Measurements from ENCODE around the gene AVPR2.

AVPR2 gene

DNA sequence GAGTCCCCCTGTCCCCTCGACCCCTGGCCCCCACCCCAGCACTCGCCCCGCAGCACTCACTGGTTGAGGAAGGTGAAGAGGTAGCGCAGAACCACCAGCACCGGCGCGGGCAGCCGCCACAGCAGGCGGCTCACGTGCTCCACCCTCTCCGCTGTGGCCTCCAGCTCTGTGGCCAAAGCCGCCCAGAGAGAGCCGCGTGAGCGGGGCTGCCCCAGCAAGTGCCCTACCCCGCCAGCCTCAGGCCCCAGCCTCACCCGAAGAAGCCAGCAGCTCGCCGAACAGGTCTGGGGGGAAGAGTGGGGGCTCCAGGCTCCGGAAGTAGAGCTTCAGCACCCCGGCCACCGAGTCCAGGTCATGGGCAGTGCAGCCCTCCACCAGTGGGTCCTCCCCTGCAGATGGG lies 6.0 kb downstream of the AVPR2 start:
- DNase-seq (ENCODE audit: low read depth in 2 of 3, low spot score in 2 of 3): no peak

DNA sequence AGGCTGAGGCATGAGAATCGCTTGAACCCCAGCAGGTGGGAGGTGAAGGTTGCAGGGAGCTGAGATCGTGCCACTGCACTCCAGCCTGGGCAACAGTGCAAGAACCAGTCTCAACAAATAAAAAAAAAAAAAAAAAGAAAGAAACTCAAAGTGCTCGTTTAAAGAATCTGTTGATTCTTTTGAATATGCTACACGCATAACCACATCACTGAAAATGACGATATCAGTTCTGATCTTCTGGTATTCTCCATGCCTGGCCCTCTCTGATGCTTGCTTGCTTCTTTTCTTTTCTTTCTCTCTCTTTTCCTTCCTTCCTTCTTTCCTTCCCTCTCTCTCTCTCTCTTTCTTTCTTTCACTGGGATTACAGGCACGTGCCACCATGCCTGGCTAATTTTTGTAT lies 7.3 kb downstream of the AVPR2 start:
- no peak for DNase-seq (ENCODE audit: low read depth in 2 of 3, low spot score in 2 of 3)

DNA sequence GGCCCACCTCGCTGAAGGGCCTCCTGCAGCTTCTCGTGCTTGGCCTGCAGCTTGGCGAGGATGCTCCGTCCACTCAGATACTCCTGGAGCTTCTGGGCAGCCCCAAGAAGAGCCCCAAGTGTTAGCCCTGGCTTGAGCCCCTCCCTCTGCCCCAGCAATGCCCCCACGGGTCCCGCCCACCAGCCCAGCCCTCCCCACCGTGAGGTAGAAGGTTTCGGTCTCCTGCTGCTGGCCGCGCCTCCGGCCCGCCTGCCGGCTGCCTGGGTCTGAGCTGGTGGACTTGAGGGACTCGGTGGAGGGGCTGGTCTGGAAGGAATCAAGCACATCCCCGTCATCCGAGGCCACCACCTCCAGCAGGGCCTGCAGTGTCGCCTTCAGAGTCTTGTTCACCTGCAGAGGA lies 8.7 kb downstream of the AVPR2 start:
- DNase-seq (ENCODE audit: low read depth in 2 of 3, low spot score in 2 of 3): no peak

DNA sequence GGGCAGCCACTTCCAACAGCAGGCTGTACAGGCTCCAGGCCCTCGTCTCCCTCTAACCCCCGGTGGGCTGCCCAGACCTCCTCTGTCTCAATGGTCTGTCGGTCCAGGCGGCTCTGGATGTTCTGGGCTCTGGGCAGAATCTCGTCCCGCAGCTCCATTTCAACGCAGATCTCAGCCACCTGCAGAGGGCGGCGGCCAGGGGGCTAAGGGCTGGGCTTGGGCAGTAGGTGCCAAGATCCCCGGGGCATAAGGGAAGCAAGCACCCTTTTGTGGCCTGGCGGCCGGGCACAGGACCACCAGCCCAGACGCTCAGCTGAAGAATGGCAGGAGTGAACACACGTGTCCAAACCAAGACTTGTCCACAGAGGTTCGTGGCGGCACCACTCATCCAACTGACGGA lies 9.2 kb downstream of the AVPR2 start:
- no peak for DNase-seq (ENCODE audit: low read depth in 2 of 3, low spot score in 2 of 3)

DNA sequence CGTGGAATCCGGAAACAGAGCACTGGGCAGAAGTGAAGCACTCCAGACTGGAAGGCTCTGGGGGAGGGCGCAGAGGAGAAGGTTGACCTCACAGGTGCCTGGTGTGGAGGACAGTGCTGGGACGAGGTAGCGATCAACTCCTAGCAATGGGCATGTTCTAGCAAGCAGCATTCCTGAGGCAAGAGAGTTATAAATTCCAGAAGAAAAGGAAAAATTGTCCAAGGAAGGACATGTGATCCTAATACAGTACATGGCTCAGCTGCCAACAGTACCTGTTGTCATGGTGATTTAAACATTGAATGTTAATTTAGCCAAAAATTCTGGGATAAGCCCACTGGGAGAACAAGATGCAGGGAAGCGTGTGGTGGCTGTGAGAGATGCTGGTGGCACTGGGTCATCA lies 13.4 kb downstream of the AVPR2 start:
- DNase-seq (ENCODE audit: low read depth in 2 of 3, low spot score in 2 of 3): no peak

DNA sequence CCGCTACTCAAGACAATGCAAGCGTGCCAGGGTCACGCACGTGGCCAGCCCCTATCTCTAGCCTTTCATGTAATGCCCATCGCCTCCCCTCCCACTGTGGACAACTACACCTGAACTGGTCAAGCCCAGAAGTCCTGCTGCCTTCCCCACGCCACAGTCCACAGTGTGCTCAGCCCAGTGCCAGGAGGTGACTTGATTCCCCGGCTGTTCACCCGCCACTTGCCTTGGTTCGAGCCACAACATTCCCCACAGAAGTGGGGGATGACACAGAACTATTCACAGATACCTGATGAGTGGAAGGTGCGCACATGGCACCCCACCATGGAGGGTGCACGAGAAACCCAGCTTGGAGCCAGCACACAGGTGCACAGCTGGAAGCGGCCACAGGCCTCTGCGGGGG lies 14.8 kb downstream of the AVPR2 start:
- no peak for DNase-seq (ENCODE audit: low read depth in 2 of 3, low spot score in 2 of 3)

DNA sequence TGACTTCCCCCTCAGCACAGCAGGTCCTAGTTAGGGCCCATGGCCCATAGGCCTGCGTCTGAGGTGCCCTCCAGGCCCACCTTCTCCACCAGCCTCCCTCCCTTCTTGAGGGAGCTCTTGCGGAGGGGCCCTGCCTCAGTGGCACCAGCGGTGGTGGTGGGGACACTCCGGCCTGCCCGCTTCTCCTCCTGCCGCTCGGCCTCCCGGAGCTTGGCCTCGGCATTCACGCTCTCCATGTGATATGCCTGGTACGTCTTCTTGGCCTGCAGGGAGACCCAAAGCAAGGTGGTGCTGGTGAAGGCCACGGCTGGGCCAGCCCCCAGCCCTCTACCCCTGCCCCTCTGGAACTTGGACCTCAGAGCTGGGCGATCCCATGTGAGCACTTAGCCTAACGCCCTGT lies 16.1 kb downstream of the AVPR2 start:
- DNase-seq (ENCODE audit: low read depth in 2 of 3, low spot score in 2 of 3): no peak

DNA sequence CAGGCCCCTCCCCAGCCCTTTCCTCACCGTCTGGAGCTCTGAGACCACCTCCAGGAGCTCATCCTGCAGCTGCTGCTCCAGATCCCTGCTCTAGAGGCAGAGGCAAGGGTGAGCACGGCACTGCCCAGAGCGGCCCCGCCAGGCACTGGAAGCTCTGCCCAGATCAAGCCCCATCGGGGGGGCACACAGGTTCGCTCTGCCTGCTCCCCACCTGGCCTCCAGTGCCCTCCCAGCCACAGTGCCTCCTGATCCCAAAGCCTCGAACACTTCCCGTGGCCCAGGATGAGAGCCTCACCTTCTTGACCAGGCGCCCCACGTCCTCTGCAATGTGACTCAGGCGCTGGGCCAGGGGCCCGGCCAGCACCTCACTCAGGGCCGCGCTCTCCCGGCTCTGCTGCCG lies 16.6 kb downstream of the AVPR2 start:
- no peak for DNase-seq (ENCODE audit: low read depth in 2 of 3, low spot score in 2 of 3)

DNA sequence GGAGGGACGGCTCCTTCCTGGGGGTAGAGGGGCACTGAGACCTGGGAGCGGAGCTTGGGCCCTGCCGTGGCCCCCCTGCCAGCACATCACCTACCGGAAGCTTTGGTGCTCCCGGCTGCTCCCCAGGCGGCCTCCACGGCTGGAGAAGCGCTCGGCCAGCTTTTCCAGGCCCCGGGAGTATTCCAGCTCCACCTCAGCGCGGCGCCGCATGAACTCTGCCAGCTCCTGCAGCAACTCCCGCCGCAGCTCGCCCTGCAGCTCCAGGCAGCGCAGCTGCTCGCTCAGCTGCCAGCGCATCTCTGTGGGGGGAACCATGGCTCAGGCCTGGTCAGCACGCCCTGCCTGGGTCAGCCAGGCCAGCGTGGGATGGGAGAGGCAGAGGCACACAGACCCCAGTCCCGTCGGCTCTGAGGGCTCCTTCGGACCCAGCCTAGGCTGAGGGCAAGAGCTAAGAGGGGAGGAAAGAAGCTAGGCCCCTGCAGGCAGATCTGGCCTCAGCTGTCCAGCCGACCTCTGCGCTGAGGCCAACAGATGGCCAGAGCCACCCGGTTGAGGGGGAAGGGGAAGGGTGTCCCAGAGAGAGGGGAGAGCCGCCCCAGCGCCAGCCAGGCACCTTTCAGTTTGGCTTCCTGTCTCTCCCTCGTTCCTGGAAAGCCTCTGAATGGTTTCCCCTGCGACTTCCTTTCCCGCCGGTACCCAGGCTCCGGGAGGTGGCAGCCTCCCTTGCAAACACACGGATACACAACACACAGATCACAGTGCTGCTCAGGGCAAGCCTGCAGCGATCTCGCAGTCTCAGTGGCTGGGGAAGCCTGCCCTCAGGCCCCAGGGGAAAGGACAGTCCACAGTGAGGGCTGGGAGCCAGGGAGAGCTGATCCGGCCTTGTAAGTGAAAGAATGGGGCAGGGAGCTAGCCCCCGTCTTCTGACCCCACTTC lies 17.3 kb downstream of the AVPR2 start:
- DNase-seq (ENCODE audit: low read depth in 2 of 3, low spot score in 2 of 3): no peak

DNA sequence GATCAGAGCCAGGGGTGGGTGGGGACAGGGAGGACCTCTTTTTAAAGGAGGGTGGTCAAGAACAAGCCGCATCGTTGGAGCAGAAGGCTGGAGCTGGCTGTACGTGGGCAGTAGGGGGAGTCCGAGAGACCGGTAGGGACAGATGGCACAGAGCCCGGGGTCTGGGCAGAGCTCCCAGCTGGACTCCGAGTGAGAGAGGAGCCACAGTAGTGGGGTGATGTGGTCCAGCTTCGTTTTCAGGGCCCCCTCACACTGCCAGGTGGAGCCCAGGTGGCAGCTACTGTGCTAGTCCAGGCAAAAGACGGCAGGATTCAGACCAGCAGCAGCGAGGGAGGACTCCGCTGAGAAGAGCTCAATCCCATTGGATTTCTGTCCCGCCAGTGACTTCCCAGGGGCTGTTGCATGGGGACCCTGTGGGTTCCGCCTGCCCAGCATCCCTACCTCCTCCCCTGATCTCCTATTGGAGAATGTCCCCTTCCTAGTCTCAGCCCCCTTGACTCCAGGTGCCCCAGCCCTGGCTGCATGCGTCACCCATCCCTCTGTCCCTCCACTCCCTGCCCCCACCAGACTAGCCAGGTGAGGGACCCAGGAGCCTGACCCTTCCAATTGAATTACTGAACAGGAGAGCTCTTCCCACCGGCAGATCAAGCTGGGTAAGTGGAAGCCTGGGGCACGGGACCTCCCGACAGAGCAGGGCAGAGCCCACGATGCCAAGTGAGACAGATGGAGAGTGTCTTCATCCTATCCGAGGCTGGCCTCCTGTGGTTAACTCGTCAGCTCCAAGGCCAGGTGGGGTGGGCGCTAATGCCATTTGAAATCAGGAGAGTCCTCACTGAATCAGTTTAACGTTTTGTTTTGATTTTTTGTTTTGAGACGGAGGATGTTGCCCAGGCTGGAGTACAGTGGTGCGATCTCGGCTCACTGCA lies 18.7 kb downstream of the AVPR2 start:
- no peak for DNase-seq (ENCODE audit: low read depth in 2 of 3, low spot score in 2 of 3)

DNA sequence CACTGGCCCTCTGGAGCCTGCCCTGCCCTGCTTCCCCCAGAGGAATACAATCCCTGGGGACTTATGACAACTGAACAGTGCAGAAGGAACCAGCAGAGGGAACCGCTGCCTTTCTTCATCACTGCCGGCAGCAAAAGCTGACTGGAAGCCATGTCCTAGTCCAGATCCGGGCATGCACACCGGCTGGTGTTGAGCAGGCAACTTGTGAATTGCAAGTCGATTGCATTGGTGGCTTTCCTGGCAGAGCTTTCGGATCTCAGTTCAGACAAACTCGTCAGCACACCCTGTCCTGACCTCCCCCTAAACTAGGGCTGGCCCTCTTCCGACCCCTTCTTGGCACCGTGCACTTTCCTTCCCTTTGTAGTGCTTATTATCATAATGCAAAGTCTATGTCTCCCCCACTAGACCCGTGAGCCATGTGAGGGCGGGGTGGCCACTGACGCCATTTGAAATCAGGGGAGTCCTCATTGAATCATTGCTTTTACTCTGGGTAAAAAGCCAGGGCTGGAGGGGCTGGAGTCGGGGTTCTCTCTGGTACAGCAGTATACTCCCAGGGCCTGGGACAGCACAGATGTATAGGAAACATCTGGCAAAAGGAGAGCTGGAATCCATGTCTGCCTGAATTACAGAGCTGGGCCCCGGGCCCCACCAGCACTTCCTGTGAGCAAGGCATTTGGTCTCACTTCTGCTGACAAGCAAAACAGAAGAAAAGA lies 19.8 kb downstream of the AVPR2 start:
- DNase-seq (ENCODE audit: low read depth in 2 of 3, low spot score in 2 of 3): no peak

DNA sequence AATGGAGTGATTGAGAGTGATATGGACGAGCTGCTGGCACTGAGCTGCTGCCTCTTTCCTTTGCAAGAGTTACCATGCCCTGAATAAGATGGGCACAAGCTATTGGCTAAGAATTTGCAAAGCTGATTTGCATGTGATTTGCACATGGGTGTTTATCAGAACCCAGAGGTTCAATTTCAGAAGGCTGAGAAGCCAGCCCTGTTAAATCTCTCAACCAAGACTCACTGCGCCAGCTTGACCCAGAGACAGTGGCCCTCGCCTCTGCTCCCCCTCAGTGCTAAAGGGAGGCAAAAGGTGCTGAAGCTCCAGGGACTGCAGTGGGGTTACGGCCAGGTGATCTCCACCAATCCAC lies 20.9 kb downstream of the AVPR2 start:
- no peak for DNase-seq (ENCODE audit: low read depth in 2 of 3, low spot score in 2 of 3)

DNA sequence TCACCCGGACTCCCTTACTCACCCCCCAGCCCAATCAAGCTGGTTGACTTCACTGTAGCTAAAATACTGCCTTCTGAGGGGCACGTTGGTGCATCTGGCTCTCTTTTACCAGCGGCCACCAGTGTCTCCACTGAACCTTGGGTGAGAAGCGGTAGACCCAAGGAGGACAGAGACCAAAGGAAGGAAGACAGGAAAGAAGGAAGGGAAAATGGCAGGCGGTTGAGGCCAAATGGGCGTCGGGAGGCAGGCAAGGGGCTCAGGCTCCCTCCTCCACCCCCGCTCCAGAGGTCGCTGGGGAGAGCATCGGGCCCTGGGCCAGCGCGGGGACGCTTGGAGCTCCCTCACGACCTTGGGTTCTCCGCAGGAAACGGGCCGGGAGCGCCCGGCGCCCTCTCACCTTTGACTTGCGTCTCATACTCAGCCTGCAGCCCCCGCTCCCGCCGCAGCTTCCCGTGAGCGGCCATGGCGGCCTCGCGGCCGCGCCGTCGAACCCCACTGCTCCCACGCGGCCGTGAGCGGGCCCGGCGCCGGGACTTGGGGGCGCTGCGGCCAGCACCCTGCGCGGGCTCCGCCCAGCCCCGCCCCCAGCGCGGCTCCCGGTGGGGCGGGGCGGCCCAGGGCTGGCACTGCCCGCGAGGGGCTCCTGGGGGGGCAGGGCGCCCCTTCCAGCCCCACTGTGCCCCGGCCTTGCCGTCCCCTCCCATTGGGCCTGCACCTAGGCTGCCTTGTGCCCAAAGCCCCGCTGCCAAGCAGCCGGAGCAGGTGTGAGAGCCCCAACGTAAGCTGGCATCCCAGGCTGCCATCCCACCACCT lies 21.5 kb downstream of the AVPR2 start, which contains the start of gene ARHGAP4:
Gene ARHGAP4 (minus strand): TSS at position 526 of the 813 bp plus-strand sequence. CDS start 62 bp downstream, at position 464.
- DNase-seq (ENCODE audit: low read depth in 2 of 3, low spot score in 2 of 3): peak in 1 of 3 experiments; percentile 44

DNA sequence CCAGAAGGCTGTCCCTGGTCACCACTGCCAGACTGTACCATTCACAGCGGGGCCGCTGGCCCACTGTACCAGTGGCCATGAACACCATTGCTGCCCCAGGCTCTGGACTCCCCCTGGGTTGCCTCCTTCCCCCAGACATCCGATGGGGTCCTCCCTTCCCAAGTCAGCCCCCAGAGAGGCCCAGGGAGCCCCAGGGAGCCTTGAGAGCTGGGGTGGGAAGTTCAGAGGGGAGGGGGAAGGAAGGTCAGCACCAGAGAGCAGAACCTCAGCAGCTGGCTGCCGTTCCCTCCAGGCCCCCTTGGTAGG lies 22.0 kb downstream of the AVPR2 start:
- DNase-seq (ENCODE audit: low read depth in 2 of 3, low spot score in 2 of 3): no peak

DNA sequence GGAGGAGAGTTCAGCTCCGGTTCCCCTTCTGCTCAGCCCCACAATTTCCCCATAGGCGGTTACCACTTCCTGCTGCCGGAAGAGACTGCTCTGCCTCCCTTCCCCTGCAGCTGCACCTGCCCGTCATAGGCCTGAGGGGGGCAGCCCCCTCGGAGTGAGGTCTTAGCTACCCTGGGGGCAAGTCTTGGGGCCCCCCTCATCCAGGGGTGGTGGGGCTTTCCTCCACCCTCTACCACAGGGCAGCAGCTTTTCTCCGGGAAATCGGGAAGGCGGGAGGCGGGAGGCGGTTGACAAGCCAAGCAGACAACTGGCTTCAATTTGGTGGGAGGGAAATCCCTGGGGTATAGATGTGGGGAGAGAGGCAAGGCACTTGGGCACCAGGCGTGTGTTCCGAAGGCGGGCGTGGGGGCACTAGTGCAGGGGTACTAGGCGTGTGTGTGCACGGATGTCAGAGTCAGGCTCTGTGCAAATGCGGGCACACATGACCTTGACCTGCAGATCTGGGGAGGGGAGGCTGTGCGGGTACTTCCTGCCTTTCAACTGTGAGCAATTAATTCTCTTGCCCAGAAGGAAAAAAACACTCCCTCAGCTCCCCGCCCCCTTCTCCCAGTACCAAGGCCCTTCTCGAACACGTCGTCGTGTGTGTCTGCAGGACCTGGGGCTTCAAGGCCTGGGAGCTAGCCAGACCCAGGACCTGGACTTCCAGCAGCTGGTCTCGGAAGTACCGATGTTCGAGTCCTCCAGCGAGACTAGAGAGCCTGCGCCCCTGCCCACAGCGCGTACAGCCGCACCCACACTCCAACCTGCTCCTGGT lies 22.6 kb downstream of the AVPR2 start:
- peak in 1 of 3 experiments; percentile 53 for DNase-seq (ENCODE audit: low read depth in 2 of 3, low spot score in 2 of 3)

DNA sequence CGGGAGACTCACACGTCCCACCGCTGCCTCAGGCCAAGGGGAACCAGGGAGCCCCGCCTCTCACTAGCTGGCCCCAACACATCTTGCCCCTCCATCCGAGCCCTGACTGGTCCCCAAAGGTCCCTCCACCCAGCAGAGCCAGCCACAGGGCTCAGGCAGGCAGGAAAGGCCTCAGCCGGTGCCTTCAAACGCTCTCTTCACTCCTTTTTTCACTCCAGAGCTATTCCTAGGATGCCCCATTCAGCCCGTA lies 23.1 kb downstream of the AVPR2 start:
- no peak for DNase-seq (ENCODE audit: low read depth in 2 of 3, low spot score in 2 of 3)

DNA sequence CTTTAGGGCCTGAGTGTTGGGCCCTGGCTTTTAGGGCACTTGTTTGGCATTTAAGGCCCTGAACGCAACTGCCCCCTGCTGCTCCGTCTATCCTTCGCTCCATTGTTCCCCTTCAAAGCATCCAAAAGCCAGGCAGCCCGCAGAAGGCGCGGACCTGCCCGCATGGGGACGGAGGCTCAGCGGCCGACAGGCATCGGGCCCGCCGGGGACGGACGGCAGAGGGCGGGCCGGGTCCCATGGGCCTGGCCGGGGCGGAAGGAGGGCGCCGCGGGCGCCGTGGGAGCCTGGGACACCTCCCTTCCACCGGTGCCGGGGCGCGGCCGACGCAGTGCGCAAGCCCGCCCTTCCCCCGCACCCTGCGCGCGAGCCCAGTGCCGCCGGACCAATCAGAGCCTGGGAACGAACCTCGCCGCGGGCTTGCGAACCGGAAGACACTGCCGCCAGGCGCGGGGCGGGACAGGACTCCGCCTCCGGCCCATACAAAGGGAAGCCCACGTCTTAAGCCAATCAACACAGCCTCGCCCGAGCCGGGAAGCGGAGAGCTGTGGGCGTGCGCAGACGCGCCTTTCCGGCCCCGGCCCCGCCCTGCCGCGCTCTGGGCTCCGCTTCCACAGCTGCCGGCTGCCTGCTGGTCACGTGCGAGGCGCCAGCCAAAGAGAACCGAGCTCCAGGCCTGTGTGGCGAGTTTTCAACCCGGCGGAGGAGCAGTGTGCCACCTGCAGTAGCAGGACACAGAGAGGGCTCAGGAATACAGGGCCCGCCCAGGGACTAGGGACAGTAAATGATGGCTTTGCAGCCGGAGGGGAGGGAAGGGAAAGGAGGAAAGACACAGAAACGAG lies 23.7 kb downstream of the AVPR2 start:
- DNase-seq (ENCODE audit: low read depth in 2 of 3, low spot score in 2 of 3): peak; percentile 63 to 93 (median 74)

DNA sequence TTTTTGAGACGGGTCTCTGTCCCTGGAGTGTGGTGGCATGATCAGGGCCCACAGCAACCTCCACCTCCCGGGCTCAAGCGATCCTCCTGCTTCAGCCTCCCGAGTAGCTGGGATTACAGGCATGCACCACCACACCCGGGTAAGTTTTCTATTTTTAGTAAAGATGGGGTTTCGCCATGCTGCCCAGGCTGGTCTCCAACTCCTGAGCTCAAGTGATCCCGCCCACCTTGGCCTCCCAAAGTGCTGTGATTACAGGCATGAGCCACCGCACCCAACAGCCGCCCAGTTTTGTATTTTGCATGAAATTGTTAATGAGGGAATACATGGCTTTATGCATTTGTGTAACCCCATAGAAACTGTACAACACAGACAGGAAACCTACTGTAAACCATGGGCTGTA lies 24.4 kb downstream of the AVPR2 start:
- no peak for DNase-seq (ENCODE audit: low read depth in 2 of 3, low spot score in 2 of 3)

DNA sequence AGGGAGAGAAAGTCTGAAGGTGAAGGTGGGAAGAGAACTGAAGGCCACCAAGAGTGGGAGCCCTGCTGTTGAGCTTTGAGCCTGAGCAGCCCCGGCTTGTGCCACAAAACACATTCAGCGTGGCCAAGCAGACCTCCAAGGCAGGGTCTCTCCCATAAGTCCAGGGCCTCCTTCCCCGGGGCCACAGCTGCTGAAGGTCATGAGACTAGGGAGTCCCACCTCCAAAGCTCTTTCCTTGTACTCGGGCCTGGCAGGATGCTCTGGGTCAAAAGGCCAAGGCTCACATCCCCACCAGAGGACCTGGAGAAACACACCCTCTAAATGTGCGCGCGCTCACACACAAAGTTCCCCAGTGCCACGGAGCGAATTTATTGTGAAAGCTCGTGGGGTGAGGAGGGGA lies 25.1 kb downstream of the AVPR2 start:
- no peak for DNase-seq (ENCODE audit: low read depth in 2 of 3, low spot score in 2 of 3)
